GM12873 (cell line): Measurements from ENCODE around the gene ZNF622.

Experiments
- CTCF ChIP-seq: IDR thresholded peaks from 2 replicates; pipeline ENCODE4 v1.5.1; 2012; ENCODE audit warnings: low read depth, mild to moderate bottlenecking, moderate library complexity, low read length, control low read depth; ENCODE audit not compliant: insufficient read depth; ENCODE audit errors: missing control alignments

The ZNF622 gene

GRCh38 chr5:16453609-16454008, 12.0 kb downstream of the ZNF622 start:
- TF ChIP-seq CTCF, result no peak

- TF ChIP-seq CTCF, result no peak
These were observed 15.4 kb downstream of the ZNF622 start for GRCh38 chr5:16450163-16450562.

GRCh38 chr5:16446993-16447392, 18.6 kb downstream of the ZNF622 start:
- no peak for TF ChIP-seq CTCF

GRCh38 chr5:16437977-16438376, 27.6 kb downstream of the ZNF622 start:
- peak; percentile 6 for TF ChIP-seq CTCF

DNA sequence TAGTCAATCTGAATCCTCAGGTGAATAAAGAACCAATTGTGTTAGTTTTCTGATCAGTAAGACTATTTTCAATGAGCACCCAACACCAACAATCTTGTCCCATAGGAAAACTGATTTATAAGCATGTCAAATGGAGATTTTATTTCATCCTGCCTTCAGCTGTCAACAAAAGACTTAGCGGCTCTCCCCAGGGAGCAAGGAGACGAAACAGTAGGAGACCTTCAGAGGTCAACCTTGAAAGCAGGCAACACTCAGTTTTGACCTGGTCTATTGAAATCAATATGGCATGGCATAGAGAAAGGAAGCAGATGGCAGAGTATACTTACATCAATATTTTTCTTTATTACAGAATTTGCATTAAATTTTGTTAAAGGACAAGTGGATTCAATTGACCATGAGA, 34.1 kb downstream of the ZNF622 start:
- TF ChIP-seq CTCF, result no peak

GRCh38 chr5:16430349-16431089, 35.1 kb downstream of the ZNF622 start:
- TF ChIP-seq CTCF, result no peak

DNA sequence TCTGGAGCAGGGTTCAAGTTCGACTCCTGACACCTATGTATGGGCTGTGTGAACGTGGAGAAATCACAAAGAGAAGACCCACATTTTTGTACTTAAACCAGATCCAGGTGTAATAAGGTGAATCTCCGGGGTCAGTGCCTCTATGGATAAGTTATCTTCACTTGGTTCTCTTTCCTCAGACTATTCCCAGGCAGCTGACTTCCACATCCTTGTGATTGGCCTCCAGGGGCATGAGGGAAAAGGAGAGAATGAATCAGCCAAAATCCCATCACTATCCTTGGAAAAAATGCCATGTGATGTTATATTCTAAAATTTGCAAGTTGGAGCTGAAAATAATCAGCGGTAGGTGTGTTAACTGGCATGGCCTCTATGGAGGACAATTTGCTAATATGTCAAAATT, 37.2 kb downstream of the ZNF622 start:
- TF ChIP-seq CTCF, result no peak
